UCSD-AML1 (cell line): Measurements from ENCODE around the gene RABIF.
A peak's percentile ranks its signal among the peaks of the same experiment; 100 is the strongest.
"Not testable (repeated sequence)": the region's sequence is repeated elsewhere in the genome, so short reads cannot be mapped to it uniquely, and the experiment has no call there.

Experiments
- DNase-seq: peaks from one replicate; lab custom pipeline; 2025; ENCODE audit not compliant: unreplicated experiment; lab: John Stamatoyannopoulos, UW

Gene RABIF

GRCh38 chr1:202888531-202889360 is at the start of gene RABIF:
TSS of gene RABIF (minus strand) at chr1:202889149. CDS start at chr1:202889098, 51 bp downstream.
- peak; percentile 97 for DNase-seq

GRCh38 chr1:202938287-202938925 is 49.5 kb upstream of the RABIF start:
- DNase-seq: no peak

GRCh38 chr1:202936409-202936808 is 47.5 kb upstream of the RABIF start:
- DNase-seq: not testable (repeated sequence)

- no peak for DNase-seq
These were observed 46.9 kb upstream of the RABIF start for GRCh38 chr1:202935844-202936243.

- DNase-seq: no peak
These were observed 45.8 kb upstream of the RABIF start for GRCh38 chr1:202934755-202935154.

GRCh38 chr1:202932476-202932875 is 43.5 kb upstream of the RABIF start:
- DNase-seq: no peak

GRCh38 chr1:202926581-202927491 is 37.9 kb upstream of the RABIF start, which contains the start of gene KLHL12:
TSS of gene KLHL12 (minus strand) at chr1:202927234. CDS start at chr1:202925162, 2,072 bp downstream.
- peak; percentile 96 for DNase-seq

- no peak for DNase-seq
These were observed 34.6 kb upstream of the RABIF start for GRCh38 chr1:202923533-202923932.

- DNase-seq: no peak
These were observed 30.7 kb upstream of the RABIF start for GRCh38 chr1:202919615-202920014.

GRCh38 chr1:202915146-202915545 is 26.2 kb upstream of the RABIF start:
- no peak for DNase-seq

- DNase-seq: not testable (repeated sequence)
These were observed 23.5 kb upstream of the RABIF start for GRCh38 chr1:202912476-202912875.

GRCh38 chr1:202909494-202909893 is 20.5 kb upstream of the RABIF start:
- DNase-seq: no peak

- no peak for DNase-seq
These were observed 20.0 kb upstream of the RABIF start for GRCh38 chr1:202908998-202909397.

- no peak for DNase-seq
These were observed 16.4 kb upstream of the RABIF start for GRCh38 chr1:202905331-202905730.

- not testable (repeated sequence) for DNase-seq
These were observed 14.9 kb upstream of the RABIF start for GRCh38 chr1:202903808-202904207.

GRCh38 chr1:202901555-202901954 is 12.6 kb upstream of the RABIF start:
- no peak for DNase-seq

- no peak for DNase-seq
These were observed 3.6 kb upstream of the RABIF start for GRCh38 chr1:202892501-202892900.

GRCh38 chr1:202890392-202890791 is 1.4 kb upstream of the RABIF start:
- DNase-seq: no peak

GRCh38 chr1:202888221-202888530 is 773 bp downstream of the RABIF start:
- no peak for DNase-seq

GRCh38 chr1:202880961-202881460 is 7.9 kb downstream of the RABIF start:
- DNase-seq: no peak

GRCh38 chr1:202880062-202880461 is 8.9 kb downstream of the RABIF start:
- DNase-seq: no peak
